ENCODE data around the gene DOK7.

- no peak for TF ChIP-seq POLR2A (IDR thresholded peaks at IDR 0.05)
- TF ChIP-seq, protein P1, sequence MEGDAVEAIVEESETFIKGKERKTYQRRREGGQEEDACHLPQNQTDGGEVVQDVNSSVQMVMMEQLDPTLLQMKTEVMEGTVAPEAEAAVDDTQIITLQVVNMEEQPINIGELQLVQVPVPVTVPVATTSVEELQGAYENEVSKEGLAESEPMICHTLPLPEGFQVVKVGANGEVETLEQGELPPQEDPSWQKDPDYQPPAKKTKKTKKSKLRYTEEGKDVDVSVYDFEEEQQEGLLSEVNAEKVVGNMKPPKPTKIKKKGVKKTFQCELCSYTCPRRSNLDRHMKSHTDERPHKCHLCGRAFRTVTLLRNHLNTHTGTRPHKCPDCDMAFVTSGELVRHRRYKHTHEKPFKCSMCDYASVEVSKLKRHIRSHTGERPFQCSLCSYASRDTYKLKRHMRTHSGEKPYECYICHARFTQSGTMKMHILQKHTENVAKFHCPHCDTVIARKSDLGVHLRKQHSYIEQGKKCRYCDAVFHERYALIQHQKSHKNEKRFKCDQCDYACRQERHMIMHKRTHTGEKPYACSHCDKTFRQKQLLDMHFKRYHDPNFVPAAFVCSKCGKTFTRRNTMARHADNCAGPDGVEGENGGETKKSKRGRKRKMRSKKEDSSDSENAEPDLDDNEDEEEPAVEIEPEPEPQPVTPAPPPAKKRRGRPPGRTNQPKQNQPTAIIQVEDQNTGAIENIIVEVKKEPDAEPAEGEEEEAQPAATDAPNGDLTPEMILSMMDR (IDR thresholded peaks at IDR 0.05): no peak
These were observed 12.1 kb downstream of the DOK7 start for GRCh38 chr4:3475041-3475712.

Data from sigmoid colon (tissue), 3 donors.